Measurements from ENCODE around the gene CCHCR1.

- no peak for TF ChIP-seq CTCF (conservative IDR thresholded peaks at IDR 0.05)
- no peak for TF ChIP-seq EZH2 (IDR thresholded peaks at IDR 0.05; ENCODE audit: low read depth)
Measured at GRCh38 chr6:31157513-31158139, at the start of gene CCHCR1.

Data from PC-9 (cell line).